Left renal pelvis (tissue), 4 donors: ENCODE results near the gene TMEM88. TPM values are rescaled to one million over a fixed set of nuclear protein-coding genes. Genes with fewer than 3 reads are reported as not detected.

Experiments
- DNase-seq, 4 donors: peaks; one replicate each; pipeline ENCODE4 v3.0.0-alpha.2; 2013; ENCODE audit warnings: low read depth in 4 of 4, low spot score in 3 of 4
- polyA plus RNA-seq, 4 donors: library from polyadenylated mRNA; unstranded; fragments of 120-200 nt; gene quantifications; one replicate each; pipeline ENCODE4 v1.2.1, GENCODE V29; 2013; ENCODE audit not compliant: insufficient read length in 4 of 4

The TMEM88 gene
- polyA plus RNA-seq, 4 donors: 13.4 to 26.9 (median 24.7) TPM

DNA sequence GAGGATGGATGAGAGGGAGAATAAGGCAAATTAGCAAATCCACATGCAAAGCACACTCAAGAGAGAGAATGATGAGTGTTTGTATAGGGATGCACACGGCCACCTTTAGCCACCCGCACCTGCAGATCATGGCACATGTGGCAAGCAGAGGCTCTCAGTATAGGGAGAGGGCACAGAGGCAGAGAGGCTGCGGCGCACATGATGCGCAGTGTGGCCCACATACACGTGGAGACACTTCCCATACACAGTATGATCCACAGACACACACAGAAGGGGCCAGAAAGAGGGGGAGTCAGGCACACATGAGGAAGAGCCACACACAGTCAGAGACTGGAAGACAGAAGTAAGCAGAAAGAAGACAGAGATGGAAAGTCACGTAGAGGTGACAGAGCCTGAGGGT, 27.2 kb downstream of the TMEM88 start:
- no peak for DNase-seq

DNA sequence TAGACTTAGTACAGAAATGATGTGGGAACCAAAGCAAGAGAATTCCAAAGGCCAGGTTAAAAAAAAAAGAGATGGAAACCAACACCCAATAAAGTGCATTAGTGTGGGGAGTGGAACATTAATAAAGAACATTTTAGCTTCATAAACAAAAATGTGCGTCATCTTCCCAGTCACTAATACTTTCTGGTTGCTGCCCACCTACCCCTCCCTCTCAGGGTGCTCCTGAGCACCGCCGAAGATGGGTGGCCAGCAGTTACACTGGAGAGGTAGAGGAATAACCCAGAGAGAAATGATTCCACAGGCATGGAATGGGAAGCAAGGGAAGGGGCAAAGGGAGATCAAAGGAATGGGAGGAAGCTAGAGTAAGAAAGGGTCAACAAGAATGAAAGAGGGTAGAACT, 27.8 kb downstream of the TMEM88 start:
- DNase-seq: no peak

DNA sequence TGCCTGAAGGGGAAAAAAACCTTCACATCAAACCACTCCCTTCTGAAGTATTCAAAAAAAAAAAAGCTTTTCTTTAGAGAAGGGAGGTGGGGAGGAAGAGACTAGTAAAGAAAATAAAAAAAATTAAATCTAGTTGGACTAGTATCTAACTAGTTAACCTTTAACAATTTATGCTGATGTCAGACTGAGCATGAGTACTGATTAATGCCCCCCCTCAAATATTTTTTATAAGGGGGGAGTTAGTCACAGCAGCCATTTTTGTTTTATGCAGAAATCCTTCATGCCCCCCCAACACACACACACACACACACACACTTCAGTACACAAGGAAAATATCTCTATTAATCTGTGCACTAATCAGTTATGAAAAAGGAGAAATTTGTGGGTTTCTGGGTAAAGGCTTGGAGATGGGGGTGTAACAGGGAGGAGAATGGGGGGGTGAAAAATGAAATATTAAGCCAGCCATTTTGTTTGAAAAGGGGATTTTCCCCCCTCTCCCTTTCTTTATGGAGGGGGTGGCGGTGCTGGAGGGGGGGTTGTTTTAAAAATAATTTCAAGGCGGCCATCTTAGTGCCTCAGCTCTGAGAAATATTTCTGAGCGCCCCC, 29.0 kb downstream of the TMEM88 start:
- peak in 2 of 4 donors; percentile 30 to 32 for DNase-seq

DNA sequence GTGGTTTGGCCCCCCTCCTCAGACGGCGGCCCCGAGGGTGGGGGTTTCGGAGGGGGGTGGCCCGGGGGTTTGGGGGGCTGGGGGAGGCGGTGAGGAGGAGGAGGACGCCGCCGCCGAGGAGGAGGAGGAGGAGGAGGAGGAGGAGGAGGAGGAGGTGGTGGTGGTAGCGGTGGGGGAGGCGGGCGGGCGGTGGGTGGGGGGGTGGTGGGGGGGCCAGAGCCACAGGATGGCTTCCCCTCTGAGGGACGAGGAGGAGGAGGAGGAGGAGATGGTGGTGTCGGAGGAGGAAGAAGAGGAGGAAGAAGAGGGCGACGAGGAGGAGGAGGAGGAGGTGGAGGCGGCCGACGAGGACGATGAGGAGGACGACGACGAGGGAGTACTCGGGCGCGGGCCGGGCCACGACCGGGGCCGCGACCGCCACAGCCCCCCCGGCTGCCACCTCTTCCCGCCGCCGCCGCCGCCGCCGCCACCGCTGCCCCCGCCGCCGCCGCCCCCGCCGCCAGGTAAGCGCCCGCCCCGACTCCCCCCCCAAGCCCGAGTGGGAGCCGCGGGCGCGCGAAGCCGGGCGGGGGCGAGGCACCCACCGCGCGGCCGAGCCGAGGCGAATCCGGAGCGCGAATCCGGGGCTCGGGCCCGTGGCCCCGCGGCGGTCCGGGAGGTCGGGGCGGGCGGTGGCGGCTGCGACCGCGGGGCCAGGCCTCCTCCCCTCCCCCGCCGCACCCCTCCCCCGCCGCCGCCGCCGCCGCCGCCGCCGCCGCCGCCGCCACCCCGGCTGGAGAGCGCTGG, 29.9 kb downstream of the TMEM88 start:
- DNase-seq: no peak

DNA sequence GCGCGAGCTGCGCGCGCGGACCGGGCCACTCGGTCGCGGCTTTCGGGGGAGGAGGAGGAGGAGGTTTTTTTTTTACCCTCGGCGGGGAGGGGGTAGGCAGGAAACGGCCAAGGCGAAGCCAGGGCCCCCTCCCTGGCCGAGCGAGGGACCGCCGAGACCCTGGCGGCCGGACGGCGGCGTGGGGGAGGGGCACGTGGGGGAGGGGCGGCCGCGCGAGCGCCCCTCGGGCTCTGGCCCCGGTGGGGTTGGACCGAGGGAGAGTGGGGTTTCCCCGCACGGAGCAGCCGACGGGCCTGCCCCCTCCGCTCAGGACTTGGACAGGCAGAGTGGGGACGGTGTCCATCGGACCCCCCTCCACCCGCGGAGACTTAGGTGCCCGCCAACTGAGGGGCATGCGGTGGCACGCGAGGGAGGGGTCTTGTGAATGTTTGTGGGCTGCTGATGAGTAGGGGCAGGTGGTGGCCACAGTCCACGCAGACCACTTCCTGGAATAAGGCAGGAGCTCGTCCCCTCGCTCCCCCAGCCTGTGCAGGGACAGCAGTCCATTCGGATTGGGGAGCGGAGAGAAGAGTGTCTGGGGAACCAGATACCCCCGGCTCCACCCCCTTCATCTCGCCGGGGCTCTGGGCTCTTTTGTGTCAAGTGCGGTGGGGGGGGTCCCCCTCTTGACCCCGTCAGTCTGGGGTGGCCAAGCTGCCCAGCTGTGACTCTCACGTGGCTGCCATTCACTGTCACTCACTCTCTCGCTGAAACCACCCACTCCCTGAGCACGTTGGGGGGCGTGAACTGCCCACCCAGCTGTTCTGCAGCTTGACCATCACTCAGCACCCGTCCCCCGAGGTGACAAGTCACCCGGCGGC, 30.7 kb downstream of the TMEM88 start:
- peak in 2 of 4 donors; percentile 59 to 64 for DNase-seq

DNA sequence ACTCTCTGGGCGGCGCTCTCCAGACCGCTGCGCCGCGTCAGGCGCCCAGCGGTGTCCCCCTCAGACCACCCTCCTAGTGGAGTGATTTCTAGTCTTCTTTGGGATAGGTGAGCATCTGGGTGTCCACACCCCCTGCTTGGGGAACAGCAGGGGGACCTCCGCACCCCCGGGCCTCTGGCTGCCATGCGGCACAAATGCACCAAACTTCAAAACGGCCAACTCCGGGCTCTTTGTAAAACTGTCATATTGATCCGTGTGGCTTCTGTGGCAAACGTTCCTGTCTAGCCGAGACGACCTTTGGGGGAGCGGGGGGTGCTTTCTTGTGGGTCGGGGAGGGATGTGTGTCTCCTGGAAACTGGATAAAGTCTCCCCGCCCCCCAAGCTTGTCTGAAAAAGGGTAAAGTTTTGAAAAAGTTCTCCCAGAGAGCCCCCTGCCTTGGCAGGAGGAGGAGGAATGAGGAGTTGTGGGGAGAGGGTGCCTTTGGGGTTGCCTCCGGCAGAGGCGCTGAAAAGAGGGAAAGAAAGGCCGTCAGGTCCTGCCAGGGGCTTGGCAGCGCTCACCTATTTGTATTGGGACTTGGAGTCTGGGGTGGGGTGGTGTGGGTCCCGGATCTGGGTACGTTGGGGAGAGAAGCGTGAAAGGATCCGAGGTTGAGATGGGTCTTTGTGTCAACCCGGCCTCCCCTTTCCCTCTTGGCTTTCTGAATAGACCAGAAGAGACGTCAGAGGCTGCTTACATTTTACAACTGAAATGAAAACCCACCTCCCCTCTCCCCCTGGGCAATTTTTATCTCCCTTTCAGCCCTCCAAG, 31.6 kb downstream of the TMEM88 start:
- peak in 2 of 4 donors; percentile 29 to 36 for DNase-seq

DNA sequence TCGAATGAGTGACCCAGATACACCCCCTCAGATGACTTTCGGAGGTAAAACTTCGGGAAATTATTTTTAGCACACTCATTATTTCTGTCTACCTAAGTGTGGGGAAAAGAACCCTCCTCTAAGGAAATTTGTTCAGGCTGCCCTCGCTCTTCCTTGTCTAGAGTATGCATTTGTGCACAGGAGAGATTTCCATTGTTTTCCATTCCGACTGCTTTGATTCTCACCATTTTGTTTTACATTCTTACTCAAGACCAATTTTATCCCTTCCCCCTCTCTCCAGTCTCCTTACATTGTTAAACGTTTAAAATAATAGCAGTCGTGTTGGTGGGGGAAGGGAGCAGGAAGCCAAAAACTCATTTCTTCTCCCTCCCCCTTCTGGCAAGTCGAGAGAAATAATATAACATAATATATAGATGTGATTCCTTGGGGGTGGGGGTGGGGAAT, 32.2 kb downstream of the TMEM88 start:
- DNase-seq: no peak

DNA sequence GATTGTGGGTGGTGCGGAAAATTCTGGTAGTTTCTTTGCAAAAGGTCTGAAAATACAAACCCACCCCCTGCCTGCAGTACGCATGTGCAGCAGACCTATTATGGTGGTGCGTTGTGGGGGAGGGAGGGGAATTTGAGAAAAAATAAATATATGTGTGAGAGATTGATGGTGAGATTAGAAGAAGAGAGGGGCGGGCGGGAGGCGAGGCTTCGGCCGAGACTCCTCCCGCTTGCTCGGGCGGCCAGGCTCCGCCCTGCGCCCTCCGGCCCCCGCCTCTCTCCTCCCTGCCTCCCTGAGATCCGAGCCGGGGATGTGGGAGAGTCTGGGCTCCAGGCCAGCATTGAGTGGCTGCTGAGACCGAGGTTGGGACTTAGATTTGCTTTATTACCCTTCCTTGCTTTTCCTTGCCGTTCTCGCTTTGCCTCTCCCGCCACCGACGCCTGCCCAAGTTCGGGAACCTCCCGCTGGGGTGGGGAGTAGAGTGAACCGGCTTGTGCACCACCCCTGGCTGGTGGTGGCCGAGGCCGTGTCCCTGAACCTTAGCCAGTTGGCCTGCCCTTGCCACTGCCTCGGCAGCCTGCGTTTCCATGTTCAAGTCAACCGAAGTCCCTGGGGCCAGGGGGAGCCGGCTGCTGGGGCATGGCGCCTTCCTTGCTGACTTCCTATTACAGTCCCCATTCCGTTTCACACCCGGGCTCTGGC, 32.8 kb downstream of the TMEM88 start:
- peak; percentile 91 to 97 (median 94) for DNase-seq

DNA sequence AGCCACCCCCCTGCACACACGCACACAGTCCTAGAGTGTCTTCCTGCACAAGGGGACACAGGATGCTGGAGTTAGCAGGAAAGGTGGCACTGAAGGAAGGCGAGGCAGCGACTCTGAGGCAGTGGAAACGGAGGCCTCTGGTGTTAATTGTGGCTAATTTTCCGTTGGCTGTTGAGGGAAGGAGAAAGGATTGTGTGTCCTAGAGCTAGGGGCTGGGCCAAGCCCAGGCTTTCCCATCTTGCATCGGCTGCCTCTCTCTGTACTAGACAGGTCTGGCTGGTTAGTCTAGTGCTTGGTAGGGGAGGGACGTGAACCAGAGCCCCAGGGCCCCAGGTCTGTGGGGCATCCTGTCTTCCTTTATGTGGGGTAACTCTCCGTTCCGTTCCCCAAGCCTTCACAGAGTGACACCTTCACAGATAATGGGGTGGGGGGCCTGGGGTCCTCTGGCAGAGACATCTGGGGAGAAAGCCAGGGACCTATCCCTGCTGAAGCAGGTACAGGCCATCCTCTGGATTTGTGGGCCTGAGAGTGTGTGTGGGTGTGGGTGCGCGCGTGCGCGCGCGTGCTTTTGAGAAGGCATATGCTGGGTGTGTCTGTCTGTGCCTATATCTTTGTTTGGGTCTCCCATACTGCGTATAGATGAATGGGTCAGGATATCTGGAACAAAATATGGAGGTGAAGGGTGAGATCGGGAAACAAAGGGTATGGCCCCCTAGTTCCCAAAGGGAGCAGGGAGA, 33.5 kb downstream of the TMEM88 start, which contains the start of gene CHD3:
TSS of gene CHD3 (plus strand) at position 606 of the 737 bp plus-strand sequence. CDS start 212 bp downstream, outside the sequence.
- peak in 2 of 4 donors; percentile 21 to 24 for DNase-seq

DNA sequence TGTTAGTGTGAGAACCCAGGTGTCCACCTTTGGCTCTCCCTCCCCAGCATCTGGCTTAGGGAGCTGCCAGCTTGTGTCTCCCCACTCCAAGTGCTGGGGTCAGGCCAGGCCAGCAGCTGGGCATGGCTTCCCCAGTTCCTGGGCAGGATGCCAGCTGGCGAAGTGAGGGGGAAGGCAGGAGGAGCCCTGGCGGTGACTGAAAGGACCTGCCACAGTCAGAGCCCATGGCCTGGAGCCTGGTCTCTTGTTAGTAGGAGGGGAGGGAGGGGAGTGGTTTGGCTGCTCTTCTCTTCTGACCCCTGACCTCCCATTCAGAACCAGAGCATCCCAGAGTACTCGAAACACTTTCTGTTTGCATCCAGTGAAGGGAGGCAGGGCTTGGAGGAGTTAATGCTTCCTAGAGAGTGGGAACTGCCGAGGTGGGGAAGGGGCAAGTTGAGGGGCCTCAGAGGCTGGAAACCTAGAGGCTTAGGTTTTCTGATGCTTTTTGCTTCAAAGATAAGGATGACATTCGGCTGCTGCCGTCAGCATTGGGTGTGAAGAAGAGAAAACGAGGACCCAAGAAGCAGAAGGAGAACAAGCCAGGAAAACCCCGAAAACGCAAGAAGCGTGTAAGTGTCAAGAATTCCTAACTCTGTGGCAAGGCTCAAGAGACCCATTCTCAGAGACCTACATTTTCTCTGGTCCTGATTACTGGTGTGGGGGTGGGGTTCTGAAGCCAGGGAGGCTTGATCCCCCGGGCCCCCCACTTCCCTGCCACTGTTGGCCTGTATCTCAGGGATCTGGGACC, 34.5 kb downstream of the TMEM88 start:
- peak in 2 of 4 donors; percentile 77 for DNase-seq

DNA sequence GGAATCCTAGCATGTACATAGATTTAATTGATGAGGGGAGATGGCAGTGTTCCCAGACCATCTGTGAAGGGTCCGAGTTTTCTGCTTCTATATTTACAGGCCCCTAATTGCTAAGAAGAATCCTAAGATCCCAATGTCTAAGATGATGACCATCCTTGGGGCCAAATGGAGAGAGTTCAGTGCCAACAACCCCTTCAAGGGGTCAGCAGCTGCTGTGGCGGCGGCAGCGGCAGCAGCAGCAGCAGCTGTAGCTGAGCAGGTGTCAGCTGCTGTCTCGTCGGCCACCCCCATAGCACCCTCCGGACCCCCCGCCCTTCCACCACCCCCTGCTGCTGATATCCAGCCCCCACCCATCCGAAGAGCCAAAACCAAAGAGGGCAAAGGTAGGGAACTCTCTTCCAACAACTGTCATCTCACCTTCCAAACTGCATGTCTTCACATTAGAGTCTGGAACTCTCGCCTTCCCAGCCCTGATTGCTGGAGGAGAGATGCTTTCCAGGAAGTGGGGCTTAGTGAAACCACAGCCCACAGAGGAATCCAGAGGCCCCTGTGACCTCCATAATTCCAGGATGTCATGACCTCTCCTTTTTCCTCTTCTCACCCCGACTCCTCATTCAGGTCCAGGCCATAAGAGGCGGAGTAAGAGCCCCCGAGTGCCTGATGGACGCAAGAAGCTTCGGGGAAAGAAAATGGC, 38.5 kb downstream of the TMEM88 start:
- no peak for DNase-seq

DNA sequence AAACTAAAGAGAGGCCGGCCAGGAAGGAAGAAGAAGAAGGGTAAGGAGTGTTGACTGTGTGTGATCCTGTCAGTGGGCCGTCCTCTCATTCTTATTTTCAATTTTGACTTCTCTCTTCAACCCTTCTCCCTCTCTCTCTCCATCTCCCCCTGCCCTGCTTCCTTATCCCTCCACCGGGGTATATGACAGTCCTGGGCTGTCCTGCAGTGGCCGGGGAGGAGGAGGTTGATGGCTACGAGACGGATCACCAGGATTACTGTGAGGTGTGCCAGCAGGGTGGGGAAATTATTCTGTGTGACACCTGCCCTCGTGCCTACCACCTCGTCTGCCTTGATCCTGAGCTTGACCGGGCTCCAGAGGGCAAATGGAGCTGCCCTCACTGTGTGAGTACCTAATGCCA, 39.4 kb downstream of the TMEM88 start:
- DNase-seq: no peak

DNA sequence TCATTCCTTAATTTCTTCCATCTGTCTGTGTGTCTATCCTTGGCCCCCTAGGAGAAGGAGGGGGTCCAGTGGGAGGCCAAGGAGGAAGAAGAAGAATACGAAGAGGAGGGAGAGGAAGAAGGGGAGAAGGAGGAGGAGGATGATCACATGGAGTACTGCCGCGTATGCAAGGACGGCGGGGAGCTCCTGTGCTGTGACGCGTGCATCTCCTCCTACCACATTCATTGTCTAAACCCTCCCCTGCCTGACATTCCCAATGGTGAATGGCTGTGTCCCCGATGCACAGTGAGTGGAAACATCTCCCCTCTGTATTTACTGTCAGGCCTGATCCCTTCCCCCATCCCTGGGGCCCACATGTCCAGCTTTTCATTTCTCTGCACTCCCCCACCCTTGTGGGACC, 40.0 kb downstream of the TMEM88 start:
- no peak for DNase-seq

DNA sequence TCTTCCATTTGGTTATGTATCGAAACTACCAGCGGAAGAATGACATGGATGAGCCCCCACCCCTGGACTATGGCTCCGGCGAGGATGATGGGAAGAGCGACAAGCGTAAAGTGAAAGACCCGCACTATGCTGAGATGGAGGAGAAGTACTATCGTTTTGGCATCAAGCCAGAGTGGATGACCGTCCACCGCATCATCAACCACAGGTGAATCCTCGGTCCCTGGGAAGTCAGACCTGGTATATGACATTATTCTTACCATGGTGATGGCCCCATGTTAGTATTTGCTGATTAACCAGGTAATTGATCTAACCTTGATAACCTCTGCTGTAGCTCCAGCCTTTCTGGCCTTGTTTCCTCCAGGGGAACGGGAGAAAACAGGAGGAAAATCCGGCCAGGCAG, 42.2 kb downstream of the TMEM88 start:
- DNase-seq: no peak

DNA sequence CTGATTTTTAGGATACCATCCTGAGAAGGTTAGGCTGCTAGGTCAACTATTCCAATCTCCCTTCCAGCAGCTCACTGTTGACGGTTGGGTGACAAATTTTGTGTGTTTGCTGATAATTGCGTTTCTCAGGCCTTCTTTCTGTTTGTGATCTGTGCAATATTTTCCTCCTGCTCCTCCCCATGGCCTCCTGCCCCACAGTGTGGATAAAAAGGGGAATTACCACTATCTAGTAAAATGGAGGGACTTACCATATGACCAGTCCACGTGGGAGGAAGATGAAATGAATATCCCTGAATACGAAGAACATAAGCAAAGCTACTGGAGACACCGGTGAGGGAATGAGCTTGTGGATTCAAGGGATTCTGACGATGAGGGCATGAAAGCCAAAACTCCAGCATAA, 42.9 kb downstream of the TMEM88 start:
- no peak for DNase-seq

DNA sequence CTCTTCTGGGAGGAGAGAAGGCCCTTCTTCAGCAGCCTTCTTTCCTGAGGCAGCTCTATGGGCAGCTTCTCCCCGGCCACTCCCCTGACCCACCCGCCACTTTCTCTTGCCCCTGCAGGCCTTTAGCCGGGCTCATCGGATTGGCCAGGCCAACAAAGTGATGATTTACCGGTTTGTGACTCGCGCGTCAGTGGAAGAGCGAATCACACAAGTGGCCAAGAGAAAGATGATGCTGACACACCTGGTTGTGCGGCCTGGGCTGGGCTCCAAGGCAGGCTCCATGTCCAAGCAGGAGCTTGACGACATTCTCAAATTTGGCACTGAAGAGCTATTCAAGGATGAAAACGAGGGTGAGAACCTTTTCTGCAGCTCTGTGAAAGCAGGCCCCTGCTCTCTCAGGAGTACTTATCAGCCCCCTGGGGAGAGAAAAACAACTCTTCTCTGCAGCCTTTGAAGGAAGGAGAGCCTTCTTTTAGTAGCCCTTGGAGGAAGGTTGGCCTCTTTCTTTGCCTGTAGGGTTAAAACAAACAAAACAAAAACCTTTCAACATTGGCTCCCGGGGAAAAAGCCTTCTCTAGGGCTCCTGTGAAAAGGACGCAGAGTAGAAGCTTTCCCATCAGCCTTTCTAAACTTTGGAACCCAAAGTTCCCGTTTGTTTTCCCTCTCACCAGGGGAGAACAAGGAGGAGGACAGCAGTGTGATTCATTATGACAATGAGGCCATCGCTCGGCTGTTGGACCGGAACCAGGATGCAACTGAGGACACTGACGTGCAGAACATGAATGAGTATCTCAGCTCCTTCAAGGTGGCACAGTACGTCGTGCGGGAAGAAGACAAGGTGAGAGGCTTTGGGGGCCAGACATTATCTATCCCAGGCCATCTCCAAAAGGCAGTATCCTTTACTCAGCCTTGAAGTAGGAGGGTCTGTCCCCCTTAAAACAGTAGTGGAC, 48.6 kb downstream of the TMEM88 start:
- DNase-seq: no peak
